Osteoblast (primary cell): Measurements from ENCODE around the gene PRDM11. TPM values are rescaled to one million over a fixed set of nuclear protein-coding genes. Genes with fewer than 3 reads are reported as not detected.

ENCODE experiments used
- DNase-seq: peaks from one replicate; pipeline ENCODE4 v3.0.0; 2011; ENCODE audit warnings: low spot score, mixed read lengths; ENCODE audit not compliant: insufficient read length; ENCODE audit errors: missing footprints
- H2AFZ ChIP-seq: 2 replicates; pipeline ENCODE4 v1.6.0; 2011; ENCODE audit warnings: mild to moderate bottlenecking, low read length
- H3K27ac ChIP-seq: 2 replicates; pipeline ENCODE4 v1.5.1; 2011; ENCODE audit warnings: mild to moderate bottlenecking, low read depth, low read length, moderate library complexity
- H3K27me3 ChIP-seq: 2 replicates; pipeline ENCODE4 v1.6.0; 2012; ENCODE audit warnings: mild to moderate bottlenecking, control low read depth, inconsistent platforms, low read length, moderate library complexity; ENCODE audit not compliant: insufficient read depth
- H3K36me3 ChIP-seq: 2 replicates; pipeline ENCODE4 v1.5.1; 2011; ENCODE audit warnings: mild to moderate bottlenecking, low read length, control low read depth, moderate library complexity; ENCODE audit not compliant: insufficient read depth
- H3K4me1 ChIP-seq: 2 replicates; pipeline ENCODE4 v1.5.1; 2011; ENCODE audit warnings: mild to moderate bottlenecking, low read length, control low read depth, moderate library complexity; ENCODE audit not compliant: insufficient read depth
- H3K4me2 ChIP-seq: 2 replicates; pipeline ENCODE4 v1.6.0; 2011; ENCODE audit warnings: mild to moderate bottlenecking, low read length; ENCODE audit not compliant: insufficient read depth
- H3K4me3 ChIP-seq: fragments of 200-600 bp; sonication (generic); 3 replicates; pipeline ENCODE4 v1.5.1; 2012; ENCODE audit warnings: mild to moderate bottlenecking, low read length, inconsistent platforms; ENCODE audit not compliant: insufficient read depth
- H3K79me2 ChIP-seq: 2 replicates; pipeline ENCODE4 v1.6.0; 2012; ENCODE audit warnings: mild to moderate bottlenecking, low read length, control low read depth, inconsistent platforms; ENCODE audit not compliant: insufficient read depth
- H3K9me3 ChIP-seq: 2 replicates; pipeline ENCODE4 v1.5.1; 2011; ENCODE audit warnings: low read depth, low read length, control low read depth
- H4K20me1 ChIP-seq: 2 replicates; pipeline ENCODE4 v1.6.0; 2012; ENCODE audit warnings: mild to moderate bottlenecking, low read length, control low read depth; ENCODE audit not compliant: insufficient read depth
- CTCF ChIP-seq: IDR thresholded peaks from 2 replicates; pipeline ENCODE4 v1.5.1; 2011; ENCODE audit warnings: mild to moderate bottlenecking, low read depth, low read length, moderate library complexity; ENCODE audit errors: extremely low read depth
- total RNA-seq: library from RNA; depleted of rRNA; stranded (reverse); fragments of >200 nt; gene quantifications from 2 replicates; pipeline ENCODE4 v1.2.3, GENCODE V29; 2012

PRDM11 gene
- total RNA-seq, 1 donor: 5.4 TPM

- DNase-seq: peak; percentile 84
- H3K79me2 ChIP-seq: no peaks in the 10 kb centered on the region
- H3K27ac ChIP-seq: no peak overlapping the region
- TF ChIP-seq CTCF: no peak
- no peaks in the 10 kb centered on the region for H3K4me1 ChIP-seq
- no peaks in the 10 kb centered on the region for H3K9me3 ChIP-seq
- no peak overlapping the region for H2AFZ ChIP-seq
- no peak overlapping the region for H3K4me2 ChIP-seq
- no peaks in the 10 kb centered on the region for H3K36me3 ChIP-seq
- H3K4me3 ChIP-seq: no peak overlapping the region
- no peaks in the 10 kb centered on the region for H3K27me3 ChIP-seq
- H4K20me1 ChIP-seq: peaks cover 4% of the 10 kb centered on the region
Observed at GRCh38 chr11:45209000-45209879, 62.8 kb downstream of the PRDM11 start.

GRCh38 chr11:45209891-45210699, 63.7 kb downstream of the PRDM11 start:
- H3K27ac ChIP-seq: no peak overlapping the region
- H4K20me1 ChIP-seq: peaks cover 4% of the 10 kb centered on the region
- DNase-seq: no peak
- H3K79me2 ChIP-seq: no peaks in the 10 kb centered on the region
- no peak overlapping the region for H2AFZ ChIP-seq
- H3K27me3 ChIP-seq: no peaks in the 10 kb centered on the region
- no peaks in the 10 kb centered on the region for H3K4me1 ChIP-seq
- TF ChIP-seq CTCF: no peak
- H3K36me3 ChIP-seq: no peaks in the 10 kb centered on the region
- no peak overlapping the region for H3K4me2 ChIP-seq
- H3K4me3 ChIP-seq: no peak overlapping the region
- no peaks in the 10 kb centered on the region for H3K9me3 ChIP-seq

- no peak overlapping the region for H3K4me2 ChIP-seq
- H3K9me3 ChIP-seq: no peaks in the 10 kb centered on the region
- peaks cover 4% of the 10 kb centered on the region for H4K20me1 ChIP-seq
- no peaks in the 10 kb centered on the region for H3K4me1 ChIP-seq
- no peaks in the 10 kb centered on the region for H3K79me2 ChIP-seq
- H3K27ac ChIP-seq: no peak overlapping the region
- H3K27me3 ChIP-seq: no peaks in the 10 kb centered on the region
- no peak for TF ChIP-seq CTCF
- DNase-seq: no peak
- H3K4me3 ChIP-seq: no peak overlapping the region
- H2AFZ ChIP-seq: no peak overlapping the region
- H3K36me3 ChIP-seq: no peaks in the 10 kb centered on the region
Observed at GRCh38 chr11:45210846-45211245, 64.4 kb downstream of the PRDM11 start.

- H3K4me3 ChIP-seq: no peak overlapping the region
- DNase-seq: no peak
- H3K36me3 ChIP-seq: no peaks in the 10 kb centered on the region
- H2AFZ ChIP-seq: no peak overlapping the region
- H3K4me2 ChIP-seq: no peak overlapping the region
- TF ChIP-seq CTCF: peak; percentile 16
- no peaks in the 10 kb centered on the region for H3K27me3 ChIP-seq
- H3K9me3 ChIP-seq: no peaks in the 10 kb centered on the region
- no peaks in the 10 kb centered on the region for H3K79me2 ChIP-seq
- no peak overlapping the region for H3K27ac ChIP-seq
- peaks cover 4% of the 10 kb centered on the region for H4K20me1 ChIP-seq
- H3K4me1 ChIP-seq: no peaks in the 10 kb centered on the region
Observed at GRCh38 chr11:45211732-45212131, 65.3 kb downstream of the PRDM11 start.
